HCT116 (cell line): ENCODE results near the gene KDM4D. TPM values are rescaled to one million over a fixed set of nuclear protein-coding genes. Genes with fewer than 3 reads are reported as not detected.

ENCODE experiments used
- ATAC-seq: fragments of 200-7000 bp; cut with Tn5 transposase; 2 replicates; pipeline ENCODE4 v1.9.1; 2020; ENCODE audit warnings: mild to moderate bottlenecking, moderate library complexity
- BruUV-seq: library from RNA; stranded (reverse); fragments of 400-500 nt; replicated peaks from 2 replicates; lab custom pipeline; 2021; lab: Mats Ljungman, UMichigan
- CTCF ChIA-PET: fragments of 300-600 bp; sonication (Branson Sonifier 250); formaldehyde crosslinking; loops from one replicate; lab custom pipeline; 2021; ENCODE audit warnings: antibody characterized with exemption; lab: Charles Lee
- POLR2A ChIA-PET: fragments of 300-600, 350-600 bp; sonication (Branson Sonifier 250); formaldehyde crosslinking; loops from one replicate; lab custom pipeline; 2021; ENCODE audit warnings: antibody characterized with exemption; lab: Charles Lee
- RAD21 ChIA-PET, 2 experiments: fragments of 300-600 bp; sonication (Branson Sonifier 250); formaldehyde crosslinking; loops; one replicate each; lab custom pipeline; 2023; ENCODE audit warnings: low total read pairs in 2 of 2; ENCODE audit not compliant: uncharacterized antibody in 2 of 2, unreplicated experiment in 2 of 2, low non-redundant PET in 1 of 2; lab: Charles Lee
- DNase-seq: peaks from one replicate; pipeline ENCODE4 v3.0.0-alpha.2; 2010; ENCODE audit warnings: low read depth, low spot score
- H2AFZ ChIP-seq: fragments of 200-600 bp; shearing (Covaris generic), sonication (generic); 2 replicates; pipeline ENCODE4 v1.6.1; 2017; ENCODE audit warnings: low read depth, mixed run types, mixed read lengths, antibody characterized with exemption, low read length; ENCODE audit not compliant: poor library complexity, severe bottlenecking
- H3K27ac ChIP-seq: 2 replicates; pipeline ENCODE4 v1.5.1; 2012; ENCODE audit warnings: low read depth, low read length
- H3K27me3 ChIP-seq: fragments of 200-600 bp; sonication (generic); 2 replicates; pipeline ENCODE4 v1.6.1; 2016; ENCODE audit warnings: mixed run types, low read length, mixed read lengths; ENCODE audit not compliant: insufficient read depth
- H3K36me3 ChIP-seq, 2 experiments: fragments of 200-500 bp in 1 of 2; fragments of 200-600 bp in 1 of 2; sonication (Bioruptor generic) in 1 of 2; sonication (generic) in 1 of 2; 2 replicates each; pipeline versions ENCODE4 v1.5.1 to v1.6.1; 2014 to 2016; ENCODE audit warnings: low read length in 2 of 2, inconsistent platforms in 1 of 2, mixed read lengths in 1 of 2, mixed run types in 1 of 2; ENCODE audit not compliant: insufficient read depth in 2 of 2, control insufficient read depth in 1 of 2
- H3K4me1 ChIP-seq, 2 experiments: fragments of 200-600 bp in 1 of 2; sonication (generic) in 1 of 2; 2 replicates each; pipeline versions ENCODE4 v1.5.1 to v1.6.1; 2012 to 2017; ENCODE audit warnings: low read length in 2 of 2, inconsistent platforms in 1 of 2, mild to moderate bottlenecking in 1 of 2, mixed read lengths in 1 of 2, mixed run types in 1 of 2, moderate library complexity in 1 of 2; ENCODE audit not compliant: insufficient read depth in 2 of 2, control insufficient read depth in 1 of 2
- H3K4me2 ChIP-seq: fragments of 200-600 bp; sonication (generic); 2 replicates; pipeline ENCODE4 v1.6.1; 2017; ENCODE audit warnings: mixed run types, low read length, mixed read lengths
- H3K4me3 ChIP-seq, 2 experiments: fragments of 200-600 bp in 1 of 2; sonication (generic) in 1 of 2; replicated peaks in 1 of 2; 2 replicates each; pipeline ENCODE4 v1.5.1; 2011 to 2016; ENCODE audit warnings: low read length in 2 of 2, control low read depth in 1 of 2, low read depth in 1 of 2, mild to moderate bottlenecking in 1 of 2, mixed read lengths in 1 of 2, mixed run types in 1 of 2
- H3K79me2 ChIP-seq: fragments of 200-600 bp; sonication (generic); 2 replicates; pipeline ENCODE4 v1.6.1; 2017; ENCODE audit warnings: mild to moderate bottlenecking, mixed run types, low read length, moderate library complexity, mixed read lengths; ENCODE audit not compliant: insufficient read depth
- H3K9ac ChIP-seq: fragments of 200-600 bp; sonication (generic); 2 replicates; pipeline ENCODE4 v1.6.1; 2016; ENCODE audit warnings: low read length, mixed read lengths
- H3K9me2 ChIP-seq: fragments of 200-600 bp; sonication (generic), shearing (Covaris generic); 2 replicates; pipeline ENCODE4 v1.6.1; 2017; ENCODE audit warnings: mixed run types, mild to moderate bottlenecking, moderate library complexity; ENCODE audit not compliant: insufficient read depth
- H3K9me3 ChIP-seq, 2 experiments: fragments of 200-500 bp in 1 of 2; fragments of 200-600 bp in 1 of 2; sonication (Bioruptor generic) in 1 of 2; sonication (generic) in 1 of 2; 2 replicates each; pipeline ENCODE4 v1.6.1; 2014 to 2017; ENCODE audit warnings: low read length in 2 of 2, mixed read lengths in 2 of 2, inconsistent platforms in 1 of 2, low read depth in 1 of 2, mild to moderate bottlenecking in 1 of 2, mixed run types in 1 of 2, moderate library complexity in 1 of 2; ENCODE audit not compliant: control insufficient read depth in 1 of 2, insufficient read depth in 1 of 2
- H4K20me1 ChIP-seq: fragments of 200-600 bp; sonication (generic), shearing (Covaris generic); 2 replicates; pipeline ENCODE4 v1.6.1; 2017; ENCODE audit warnings: mixed run types, mild to moderate bottlenecking, moderate library complexity; ENCODE audit not compliant: insufficient read depth
- ATF3 ChIP-seq: IDR thresholded peaks from 2 replicates; pipeline ENCODE4 v1.6.1; 2012
- CEBPB ChIP-seq: IDR thresholded peaks from 2 replicates; pipeline ENCODE4 v1.6.1; 2012; ENCODE audit warnings: low read depth
- EGR1 ChIP-seq: IDR thresholded peaks from 2 replicates; pipeline ENCODE4 v1.6.1; 2012; ENCODE audit warnings: low read depth
- ELF1 ChIP-seq: IDR thresholded peaks from 2 replicates; pipeline ENCODE4 v1.6.1; 2012; ENCODE audit warnings: low read depth, borderline replicate concordance
- EZH2 ChIP-seq: fragments of 200-600 bp; sonication (generic); IDR thresholded peaks from 2 replicates; pipeline ENCODE4 v1.6.1; 2017; ENCODE audit warnings: antibody characterized with exemption, mixed run types
- FOSL1 ChIP-seq: IDR thresholded peaks from 2 replicates; pipeline ENCODE4 v1.6.1; 2012; ENCODE audit warnings: low read depth
- MAX ChIP-seq: IDR thresholded peaks from 2 replicates; pipeline ENCODE4 v1.6.1; 2012
- POLR2A ChIP-seq: IDR thresholded peaks from 2 replicates; pipeline ENCODE4 v1.7.0; 2011; ENCODE audit warnings: borderline replicate concordance; ENCODE audit not compliant: insufficient read depth, insufficient read length; ENCODE audit errors: extremely low read depth
- POLR2AphosphoS5 ChIP-seq: IDR thresholded peaks from 2 replicates; pipeline ENCODE4 v1.6.1; 2011; ENCODE audit warnings: mild to moderate bottlenecking, low read depth, low read length, moderate library complexity
- RAD21 ChIP-seq: IDR thresholded peaks from 2 replicates; pipeline ENCODE4 v1.6.1; 2012; ENCODE audit warnings: low read depth, mild to moderate bottlenecking
- SIN3A ChIP-seq: IDR thresholded peaks from 2 replicates; pipeline ENCODE4 v1.6.1; 2012; ENCODE audit warnings: low read depth
- TCF7L2 ChIP-seq: IDR thresholded peaks from 2 replicates; pipeline ENCODE4 v1.7.0; 2011; ENCODE audit warnings: borderline replicate concordance, inconsistent platforms; ENCODE audit not compliant: insufficient read depth, insufficient read length; ENCODE audit errors: extremely low read depth
- ZBTB33 ChIP-seq: IDR thresholded peaks from 2 replicates; pipeline ENCODE4 v1.6.1; 2011; ENCODE audit warnings: mild to moderate bottlenecking, low read length, moderate library complexity; ENCODE audit not compliant: insufficient replicate concordance; ENCODE audit errors: extremely low read depth
- ZFX ChIP-seq: fragments of 450-650 bp; IDR thresholded peaks from 2 replicates; pipeline ENCODE4 v1.6.1; 2017
- intact Hi-C: fragments of 100-400 bp; cut with micrococcal nuclease; formaldehyde crosslinking; loops from 2 replicates; pipeline ENCODE4 v1.10.0; 2022
- total RNA-seq: library from RNA; stranded (reverse); gene quantifications from one replicate; pipeline ENCODE4 v1.2.1, GENCODE V29; 2021; ENCODE audit not compliant: unreplicated experiment
- TF ChIP-seq, protein P1 (sequence below), 3 experiments: fragments of 200-600 bp in 1 of 3; sonication (generic) in 1 of 3; IDR thresholded peaks in 2 of 3; conservative IDR thresholded peaks in 1 of 3; 2 replicates each; pipeline ENCODE4 v1.5.1; 2012 to 2017; ENCODE audit warnings: low read depth in 2 of 3, low read length in 2 of 3, antibody characterized with exemption in 1 of 3, borderline replicate concordance in 1 of 3, control low read depth in 1 of 3, mild to moderate bottlenecking in 1 of 3, mixed read lengths in 1 of 3, mixed run types in 1 of 3, moderate library complexity in 1 of 3; ENCODE audit not compliant: insufficient read depth in 1 of 3

The KDM4D gene
- total RNA-seq, 1 experiment from 2014 or later = 2.1 TPM

DNA sequence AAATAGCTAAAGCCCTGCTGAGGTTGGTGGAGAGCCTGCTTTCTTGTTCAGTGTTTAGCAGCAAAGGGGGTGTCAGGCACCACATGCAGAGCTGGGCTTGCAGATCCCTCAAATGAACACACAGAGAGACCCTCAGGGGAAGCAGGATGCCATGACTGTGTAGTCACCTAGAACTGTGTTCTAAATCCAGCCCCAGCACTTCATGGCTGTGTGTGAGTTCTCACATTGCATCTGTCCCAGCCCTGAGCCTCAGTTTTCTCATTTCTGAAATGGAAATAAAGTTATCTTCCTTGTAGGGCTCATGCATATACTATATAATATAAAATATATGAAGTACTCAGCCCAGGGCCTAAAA, 47.3 kb upstream of the KDM4D start:
- POLR2A ChIA-PET = no interaction called here
- Histone ChIP-seq H3K27me3 (no peaks in the 10 kb centered on the region), H3K79me2 (no peaks in the 10 kb centered on the region), H3K9ac (no peak overlapping the region), H3K4me1 (peaks cover 13 to 17% of the 10 kb centered on the region in 2 experiments; a peak in 3 of 4 replicates), H3K4me2 (no peak overlapping the region), H3K27ac (no peak overlapping the region), H3K4me3 (no peak overlapping the region), H4K20me1 (no peaks in the 10 kb centered on the region), H3K9me3 (no peaks in the 10 kb centered on the region), H3K36me3 (no peaks in the 10 kb centered on the region), H3K9me2 (no peaks in the 10 kb centered on the region), H2AFZ (no peak overlapping the region)
- CTCF ChIA-PET = no interaction called here
- intact Hi-C loops = no loop called here
- ATAC-seq = no peak
- RAD21 ChIA-PET = interaction anchor here in 1 of 2 experiments (0.7 kb wide), 1 partner anchor 230 kb away, joined by 3 read pairs; no protein-coding TSS in a partner anchor
- BruUV-seq = no TSS peak
- no peak for TF ChIP-seq ATF3
- no peak for TF ChIP-seq TCF7L2
- TF ChIP-seq EGR1 = no peak
- TF ChIP-seq MAX = no peak
- no peak for TF ChIP-seq EZH2
- TF ChIP-seq ZBTB33 = no peak
- TF ChIP-seq, protein P1, sequence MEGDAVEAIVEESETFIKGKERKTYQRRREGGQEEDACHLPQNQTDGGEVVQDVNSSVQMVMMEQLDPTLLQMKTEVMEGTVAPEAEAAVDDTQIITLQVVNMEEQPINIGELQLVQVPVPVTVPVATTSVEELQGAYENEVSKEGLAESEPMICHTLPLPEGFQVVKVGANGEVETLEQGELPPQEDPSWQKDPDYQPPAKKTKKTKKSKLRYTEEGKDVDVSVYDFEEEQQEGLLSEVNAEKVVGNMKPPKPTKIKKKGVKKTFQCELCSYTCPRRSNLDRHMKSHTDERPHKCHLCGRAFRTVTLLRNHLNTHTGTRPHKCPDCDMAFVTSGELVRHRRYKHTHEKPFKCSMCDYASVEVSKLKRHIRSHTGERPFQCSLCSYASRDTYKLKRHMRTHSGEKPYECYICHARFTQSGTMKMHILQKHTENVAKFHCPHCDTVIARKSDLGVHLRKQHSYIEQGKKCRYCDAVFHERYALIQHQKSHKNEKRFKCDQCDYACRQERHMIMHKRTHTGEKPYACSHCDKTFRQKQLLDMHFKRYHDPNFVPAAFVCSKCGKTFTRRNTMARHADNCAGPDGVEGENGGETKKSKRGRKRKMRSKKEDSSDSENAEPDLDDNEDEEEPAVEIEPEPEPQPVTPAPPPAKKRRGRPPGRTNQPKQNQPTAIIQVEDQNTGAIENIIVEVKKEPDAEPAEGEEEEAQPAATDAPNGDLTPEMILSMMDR (IDR thresholded peaks at IDR 0.05 in 2 of 3, conservative IDR thresholded peaks at IDR 0.05 in 1 of 3; ENCODE audit: borderline replicate concordance in 1 of 3, insufficient read depth in 1 of 3, low read depth in 2 of 3, low read length in 2 of 3) = no peak
- no peak for TF ChIP-seq POLR2A
- no peak for TF ChIP-seq POLR2AphosphoS5
- no peak for TF ChIP-seq FOSL1
- TF ChIP-seq ZFX = no peak
- no peak for TF ChIP-seq ELF1
- TF ChIP-seq RAD21 = no peak
- TF ChIP-seq CEBPB = no peak
- no peak for TF ChIP-seq SIN3A
- no peak for DNase-seq
